OCI-LY7 (cell line): Measurements from ENCODE around the gene C3orf20. TPM values are rescaled to one million over a fixed set of nuclear protein-coding genes. Genes with fewer than 3 reads are reported as not detected.

Experiments
- BruUV-seq: library from RNA; stranded (reverse); fragments of 400-500 nt; replicated peaks from 2 replicates; lab custom pipeline; 2021; lab: Mats Ljungman, UMichigan
- CTCF ChIA-PET: fragments of 300-600 bp; sonication (Branson Sonifier 250); formaldehyde crosslinking; loops from one replicate; lab custom pipeline; 2022; ENCODE audit warnings: antibody characterized with exemption; ENCODE audit not compliant: unreplicated experiment; lab: Charles Lee
- POLR2A ChIA-PET: fragments of 300-600 bp; sonication (Branson Sonifier 250); formaldehyde crosslinking; loops from one replicate; lab custom pipeline; 2022; ENCODE audit warnings: antibody characterized with exemption; lab: Charles Lee
- DNase-seq: peaks from one replicate; pipeline ENCODE4 v3.0.0-alpha.2; 2015; ENCODE audit warnings: low spot score
- H2AFZ ChIP-seq: fragments of 200-600 bp; sonication (generic), shearing (Covaris generic); 2 replicates; pipeline ENCODE4 v1.6.1; 2014; ENCODE audit warnings: mild to moderate bottlenecking, antibody characterized with exemption, low read length, moderate library complexity
- H3K27ac ChIP-seq: fragments of 200-600 bp; sonication (generic); 2 replicates; pipeline ENCODE4 v1.5.1; 2014; ENCODE audit warnings: mixed run types, low read depth, mild to moderate bottlenecking, moderate library complexity, low read length, inconsistent platforms; ENCODE audit not compliant: poor library complexity, severe bottlenecking
- H3K36me3 ChIP-seq: fragments of 200-600 bp; sonication (generic); 2 replicates; pipeline ENCODE4 v1.6.1; 2014; ENCODE audit warnings: mild to moderate bottlenecking, antibody characterized with exemption, low read length, moderate library complexity, mixed read lengths; ENCODE audit not compliant: insufficient read depth
- H3K4me1 ChIP-seq: fragments of 200-600 bp; sonication (generic); 2 replicates; pipeline ENCODE4 v1.5.1; 2014; ENCODE audit warnings: mild to moderate bottlenecking, low read length; ENCODE audit not compliant: insufficient read depth, poor library complexity, severe bottlenecking
- H3K4me2 ChIP-seq: fragments of 200-600 bp; sonication (generic); 2 replicates; pipeline ENCODE4 v1.6.1; 2014; ENCODE audit warnings: mild to moderate bottlenecking, low read length
- H3K4me3 ChIP-seq: fragments of 200-600 bp; sonication (generic); 2 replicates; pipeline ENCODE4 v1.5.1; 2014; ENCODE audit warnings: mild to moderate bottlenecking, low read depth, low read length; ENCODE audit not compliant: poor library complexity, severe bottlenecking
- H3K79me2 ChIP-seq: fragments of 200-600 bp; sonication (generic); 2 replicates; pipeline ENCODE4 v1.6.1; 2016; ENCODE audit warnings: low read depth, mild to moderate bottlenecking, low read length, moderate library complexity, mixed read lengths; ENCODE audit not compliant: insufficient read depth
- H3K9me2 ChIP-seq: fragments of 200-600 bp; sonication (generic); 2 replicates; pipeline ENCODE4 v1.6.1; 2016; ENCODE audit warnings: mild to moderate bottlenecking, low read length, mixed read lengths; ENCODE audit not compliant: insufficient read depth
- H3K9me3 ChIP-seq: fragments of 200-600 bp; sonication (generic); 2 replicates; pipeline ENCODE4 v1.6.1; 2014; ENCODE audit warnings: mild to moderate bottlenecking, mixed run types, low read length, mixed read lengths
- H4K20me1 ChIP-seq: fragments of 200-600 bp; sonication (generic); 2 replicates; pipeline ENCODE4 v1.6.1; 2014; ENCODE audit warnings: mild to moderate bottlenecking, antibody characterized with exemption, low read length, moderate library complexity, mixed read lengths; ENCODE audit not compliant: insufficient read depth
- CTCF ChIP-seq: fragments of 200-600 bp; sonication (generic); conservative IDR thresholded peaks from 2 replicates; pipeline ENCODE4 v1.5.1; 2014; ENCODE audit warnings: mild to moderate bottlenecking, antibody characterized with exemption, low read length, moderate library complexity, mixed read lengths
- EZH2phosphoT487 ChIP-seq: fragments of 200-600 bp; sonication (generic); IDR thresholded peaks from 2 replicates; pipeline ENCODE4 v1.6.1; 2018; ENCODE audit warnings: low read depth, borderline replicate concordance, mild to moderate bottlenecking, mixed run types, antibody characterized with exemption, low read length, moderate library complexity, mixed read lengths
- intact Hi-C: fragments of 100-400 bp; cut with micrococcal nuclease; formaldehyde crosslinking; loops from one replicate; pipeline ENCODE4 v1.10.0; 2022; ENCODE audit not compliant: unreplicated experiment
- total RNA-seq, 2 experiments: library from RNA; depleted of rRNA in 1 of 2; stranded (reverse); fragments of >200 nt in 1 of 2; shearing (Covaris generic) in 1 of 2; gene quantifications; 2 replicates each; pipeline ENCODE4 v1.2.3, GENCODE V29; 2014 to 2022

The C3orf20 gene
- total RNA-seq, 2 experiments from 2014 or later, result 2.2 to 2.7 TPM

DNA sequence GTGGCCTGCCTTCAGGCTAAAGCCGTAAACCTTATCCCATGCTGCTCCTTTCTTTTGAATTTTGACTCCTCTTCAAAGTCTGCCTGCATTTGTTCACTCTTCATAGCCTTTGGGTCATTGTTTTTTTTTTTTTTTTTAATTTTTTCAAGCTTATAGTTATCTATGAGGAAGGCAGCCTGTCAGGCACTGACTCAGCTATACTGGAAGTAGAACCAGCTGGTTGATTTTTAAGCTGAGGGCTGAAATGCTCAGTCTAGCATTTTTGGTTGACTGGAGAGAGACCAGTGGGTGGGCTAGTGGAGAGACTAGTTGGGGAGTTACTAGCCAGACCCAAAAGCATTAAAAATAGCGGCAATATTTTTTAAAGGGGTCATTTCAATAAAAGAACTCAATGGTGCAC, 44.1 kb downstream of the C3orf20 start:
- H3K79me2 ChIP-seq, result no peaks in the 10 kb centered on the region
- intact Hi-C loops, result no loop called here
- no peak overlapping the region for H2AFZ ChIP-seq
- H3K4me2 ChIP-seq, result 0 out of 2 replicates have a peak overlapping the region, but pooled peaks have one; percentile 5
- no peak overlapping the region for H3K27ac ChIP-seq
- TF ChIP-seq CTCF (no peak), EZH2phosphoT487 (no peak)
- H4K20me1 ChIP-seq, result no peaks in the 10 kb centered on the region
- no TSS peak for BruUV-seq
- CTCF ChIA-PET, result interaction anchor here (1.0 kb wide), 1 partner anchor 20 kb away, joined by 3 read pairs; no protein-coding TSS in a partner anchor
- H3K4me3 ChIP-seq, result no peak overlapping the region
- peaks cover 25% of the 10 kb centered on the region for H3K4me1 ChIP-seq
- H3K9me2 ChIP-seq, result no peaks in the 10 kb centered on the region
- H3K9me3 ChIP-seq, result no peaks in the 10 kb centered on the region
- POLR2A ChIA-PET, result interaction anchor here (1.1 to 1.4 kb wide), 2 partner anchors 13 to 30 kb away, joined by 3 read pairs; no protein-coding TSS in a partner anchor
- DNase-seq, result no peak
- H3K36me3 ChIP-seq, result no peaks in the 10 kb centered on the region

DNA sequence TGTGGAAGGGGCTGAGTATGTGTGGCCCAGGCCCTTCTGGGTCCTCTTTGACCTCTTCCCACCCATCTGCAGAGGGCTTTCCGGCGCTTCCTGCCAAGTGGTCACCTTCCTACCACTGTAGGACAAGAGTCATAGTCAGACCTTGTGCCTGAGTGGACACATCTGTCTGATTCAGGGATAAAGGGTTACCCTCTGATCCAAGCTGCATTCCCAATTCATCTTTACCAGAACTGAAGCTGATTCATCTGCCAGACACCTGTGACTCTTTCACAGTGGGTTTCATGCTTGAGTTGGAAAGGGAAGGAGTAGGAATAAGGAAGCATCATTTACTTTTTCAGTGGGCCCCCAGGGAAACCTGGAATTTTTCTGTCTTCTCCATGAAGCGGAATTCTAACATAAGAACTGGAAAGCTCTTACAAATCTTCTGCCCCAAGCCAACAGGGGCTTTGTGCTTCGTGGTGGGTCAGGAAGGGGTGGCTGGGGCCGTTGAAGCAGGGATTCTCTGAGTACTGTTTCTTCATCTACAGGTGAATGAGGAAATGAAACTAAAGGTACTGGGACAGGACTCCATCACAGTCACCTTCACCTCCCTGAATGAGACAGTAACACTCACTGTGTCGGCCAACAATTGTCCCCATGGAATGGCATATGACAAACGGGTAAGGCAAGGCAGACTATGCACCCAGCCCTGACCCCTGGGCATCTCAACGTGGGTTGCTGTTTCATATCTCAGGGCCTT, 46.4 kb downstream of the C3orf20 start:
- Histone ChIP-seq H2AFZ (no peak overlapping the region), H3K36me3 (no peaks in the 10 kb centered on the region), H3K4me3 (no peak overlapping the region), H3K4me1 (peaks cover 25% of the 10 kb centered on the region), H3K27ac (no peak overlapping the region), H3K79me2 (no peaks in the 10 kb centered on the region), H3K9me3 (no peaks in the 10 kb centered on the region), H3K9me2 (no peaks in the 10 kb centered on the region), H4K20me1 (no peaks in the 10 kb centered on the region), H3K4me2 (peak overlapping the region; percentile 16; the same call in 1 of the 2 replicates)
- no peak for TF ChIP-seq CTCF
- TF ChIP-seq EZH2phosphoT487, result no peak
- CTCF ChIA-PET, result no interaction called here
- intact Hi-C loops, result no loop called here
- no TSS peak for BruUV-seq
- peak; percentile 16 for DNase-seq
- POLR2A ChIA-PET, result interaction anchor here (0.6 to 0.9 kb wide), 2 partner anchors 12 to 45 kb away, joined by 3 read pairs; no protein-coding TSS in a partner anchor

GRCh38 chr3:14725013-14725412, 50.1 kb downstream of the C3orf20 start:
- ChIA-PET CTCF (no interaction called here), POLR2A (no interaction called here)
- no peak overlapping the region for H3K4me3 ChIP-seq
- intact Hi-C loops, result no loop called here
- no peaks in the 10 kb centered on the region for H3K9me2 ChIP-seq
- no TSS peak for BruUV-seq
- no peak overlapping the region for H2AFZ ChIP-seq
- no peaks in the 10 kb centered on the region for H4K20me1 ChIP-seq
- H3K9me3 ChIP-seq, result no peaks in the 10 kb centered on the region
- DNase-seq, result no peak
- H3K4me2 ChIP-seq, result no peak overlapping the region
- H3K27ac ChIP-seq, result no peak overlapping the region
- peaks cover 11% of the 10 kb centered on the region for H3K4me1 ChIP-seq
- no peaks in the 10 kb centered on the region for H3K36me3 ChIP-seq
- TF ChIP-seq CTCF (no peak), EZH2phosphoT487 (no peak)
- H3K79me2 ChIP-seq, result no peaks in the 10 kb centered on the region
